PC-9 (cell line): ENCODE data around the gene RHBDD3. TPM values are rescaled to one million over a fixed set of nuclear protein-coding genes. Genes with fewer than 3 reads are reported as not detected.

Experiments
- Bru-seq: library from RNA; stranded (reverse); fragments of 400-500 nt; gene quantifications from one replicate; lab custom pipeline; 2021; lab: Mats Ljungman, UMichigan
- BruChase-seq, 2 experiments: library from RNA; stranded (reverse); fragments of 400-500 nt; gene quantifications; one replicate each; lab custom pipeline; 2021; lab: Mats Ljungman, UMichigan
- BruUV-seq: library from RNA; stranded (reverse); fragments of 400-500 nt; replicated peaks from 2 replicates; lab custom pipeline; 2021; lab: Mats Ljungman, UMichigan
- CTCF ChIA-PET: fragments of 300-600 bp; sonication (Branson Sonifier 250); formaldehyde crosslinking; loops from one replicate; lab custom pipeline; 2022; ENCODE audit warnings: antibody characterized with exemption; lab: Charles Lee
- POLR2A ChIA-PET: fragments of 300-600 bp; sonication (Branson Sonifier 250); formaldehyde crosslinking; loops from one replicate; lab custom pipeline; 2022; ENCODE audit warnings: antibody characterized with exemption; ENCODE audit not compliant: unreplicated experiment; lab: Charles Lee
- DNase-seq, 2 experiments: peaks; one replicate each; pipeline versions ENCODE4 v3.0.0 to v3.0.0-alpha.2; 2015 to 2022; ENCODE audit warnings: mixed read lengths in 1 of 2
- H2AFZ ChIP-seq: fragments of 200-600 bp; sonication (generic); 2 replicates; pipeline ENCODE4 v1.8.1; 2017; ENCODE audit warnings: antibody characterized with exemption
- H3F3A ChIP-seq: fragments of 200-600 bp; sonication (generic); 2 replicates; pipeline ENCODE4 v1.8.1; 2017; ENCODE audit warnings: antibody characterized with exemption, mild to moderate bottlenecking, low read depth; ENCODE audit not compliant: insufficient read depth
- H3K27ac ChIP-seq: fragments of 200-600 bp; sonication (generic); 2 replicates; pipeline ENCODE4 v1.6.1; 2016; ENCODE audit warnings: mixed run types
- H3K27me3 ChIP-seq: fragments of 200-600 bp; sonication (generic); 2 replicates; pipeline ENCODE4 v1.6.1; 2016; ENCODE audit warnings: low read depth, mixed run types; ENCODE audit not compliant: insufficient read depth
- H3K36me3 ChIP-seq: fragments of 200-600 bp; sonication (generic); 2 replicates; pipeline ENCODE4 v1.6.1; 2016; ENCODE audit warnings: low read depth, mixed run types
- H3K4me1 ChIP-seq: fragments of 200-600 bp; sonication (generic); replicated peaks from 2 replicates; pipeline ENCODE4 v1.6.1; 2016; ENCODE audit warnings: mixed run types; ENCODE audit not compliant: insufficient read depth
- H3K4me2 ChIP-seq: fragments of 200-600 bp; sonication (generic); 2 replicates; pipeline ENCODE4 v1.6.1; 2017; ENCODE audit warnings: mixed run types
- H3K4me3 ChIP-seq: fragments of 200-600 bp; sonication (generic); 2 replicates; pipeline ENCODE4 v1.6.1; 2016; ENCODE audit warnings: mixed run types
- H3K79me2 ChIP-seq: fragments of 200-600 bp; sonication (generic); 2 replicates; pipeline ENCODE4 v1.6.1; 2017; ENCODE audit warnings: low read depth, mixed run types
- H3K9me2 ChIP-seq: fragments of 200-600 bp; sonication (generic); 2 replicates; pipeline ENCODE4 v1.8.1; 2017; ENCODE audit warnings: mild to moderate bottlenecking; ENCODE audit not compliant: insufficient read depth
- H3K9me3 ChIP-seq: fragments of 200-600 bp; sonication (generic); 2 replicates; pipeline ENCODE4 v1.8.1; 2016; ENCODE audit warnings: low read depth; ENCODE audit not compliant: insufficient read depth
- H4K20me1 ChIP-seq: fragments of 200-600 bp; sonication (generic); 2 replicates; pipeline ENCODE4 v1.8.1; 2017; ENCODE audit not compliant: insufficient read depth
- CTCF ChIP-seq: fragments of 200-600 bp; sonication (generic); conservative IDR thresholded peaks from 2 replicates; pipeline ENCODE4 v1.6.1; 2017; ENCODE audit warnings: mixed run types, antibody characterized with exemption, mild to moderate bottlenecking, moderate library complexity
- EZH2 ChIP-seq: fragments of 200-600 bp; sonication (generic); IDR thresholded peaks from 2 replicates; pipeline ENCODE4 v1.8.0; 2017; ENCODE audit warnings: antibody characterized with exemption, low read depth
- intact Hi-C: fragments of 100-400 bp; cut with micrococcal nuclease; formaldehyde crosslinking; loops from one replicate; pipeline ENCODE4 v1.10.0; 2022; ENCODE audit not compliant: unreplicated experiment
- long read RNA-seq: library from polyadenylated mRNA; stranded (forward); transcript quantifications from one replicate; pipeline ENCODE4 v2.0.0, GENCODE V29; 2022
- total RNA-seq: library from RNA; stranded (reverse); gene quantifications from 2 replicates; pipeline ENCODE4 v1.2.3, GENCODE V29; 2021

RHBDD3 gene
- total RNA-seq (17.6 and 21.9 TPM in 2 replicates), Bru-seq, nascent RNA (percentile 65 among the genes with signal in this experiment), BruChase-seq, experiment 1, labeled RNA remaining after a 2-hour chase (percentile 67 among the genes with signal in this experiment), BruChase-seq, experiment 2, labeled RNA remaining after a 6-hour chase (percentile 74 among the genes with signal in this experiment)
- long read RNA-seq, transcript RHBDD3-201 (7 exons, 1,794 nt), result major isoform, 10 of 28 reads
- long read RNA-seq, partial matches to known transcripts, result 2 of 28 reads
- long read RNA-seq, other reads (novel, unspliced or antisense), result 15 of 28 reads

- no TSS peak for BruUV-seq
- H3K4me2 ChIP-seq, result peak within 1 kb of the TSS; percentile 99
- no peaks in the 10 kb centered on the region for H3K27me3 ChIP-seq
- DNase-seq, result peak; percentile 84 to 90
- H3K27ac ChIP-seq, result peak within 1 kb of the TSS; percentile 94
- H3K9me3 ChIP-seq, result no peaks in the 10 kb centered on the region
- peaks cover 69% of the 10 kb centered on the region for H3K79me2 ChIP-seq
- H3F3A ChIP-seq, result peaks cover 23% of the 10 kb centered on the region
- H4K20me1 ChIP-seq, result peaks cover 42% of the 10 kb centered on the region
- H3K9me2 ChIP-seq, result no peaks in the 10 kb centered on the region
- H3K4me3 ChIP-seq, result peak within 1 kb of the TSS; percentile 88
- H3K36me3 ChIP-seq, result peaks cover 41% of the 10 kb centered on the region
- ChIA-PET CTCF (interaction anchor here (0.6 kb wide), 1 partner anchor 35 kb away, joined by 6 read pairs; no protein-coding TSS in a partner anchor), POLR2A (interaction anchor here (0.6 to 0.7 kb wide), 2 partner anchors 366 to 440 kb away, joined by 3 to 4 read pairs; no protein-coding TSS in a partner anchor)
- TF ChIP-seq EZH2 (no peak), CTCF (no peak)
- intact Hi-C loops, result no loop called here
- H3K4me1 ChIP-seq, result peaks cover 32% of the 10 kb centered on the region
- H2AFZ ChIP-seq, result peak within 1 kb of the TSS; percentile 82
Measured at GRCh38 chr22:29267858-29268510, at the start of gene RHBDD3, which contains the start of gene EWSR1. Gene RHBDD3, minus strand, starts transcription at chr22:29267981. Its CDS starts 2,355 bp downstream, at chr22:29265626. Gene EWSR1, plus strand, starts transcription at chr22:29268268. Its CDS starts 69 bp downstream, at chr22:29268337.

DNA sequence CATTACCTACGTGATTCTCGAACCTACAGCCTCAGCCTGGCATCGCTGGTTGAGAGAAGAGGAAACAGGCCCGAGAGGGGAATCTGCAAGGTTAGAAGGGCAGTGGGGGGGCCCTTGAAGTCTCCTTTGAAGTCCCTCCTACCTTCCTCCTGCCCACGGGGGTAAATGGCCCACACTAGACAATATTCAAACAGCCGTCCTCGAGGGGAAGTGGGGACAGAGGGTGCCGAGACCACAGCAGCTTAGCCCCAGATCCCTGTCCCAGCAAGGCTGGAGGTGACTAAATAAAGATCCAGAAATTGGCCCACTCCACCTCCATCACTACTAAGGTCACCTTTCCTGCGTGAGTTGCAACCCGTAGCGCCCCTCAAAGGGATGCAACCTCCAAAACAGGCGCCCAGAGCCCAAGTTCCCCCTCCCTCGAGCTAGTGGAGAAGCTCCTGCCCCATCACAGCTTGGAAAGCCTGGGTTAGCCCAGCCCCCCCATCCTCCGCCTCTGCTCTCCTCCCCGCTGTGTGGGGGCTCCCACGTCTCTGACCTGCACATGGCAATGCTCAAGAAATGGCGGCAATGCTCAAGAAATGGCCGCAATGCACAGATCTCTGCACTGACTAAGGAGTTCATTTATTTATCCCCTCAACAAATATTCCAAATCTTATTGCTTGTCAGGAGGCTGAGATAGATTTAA is 48.5 kb upstream of the RHBDD3 start:
- BruUV-seq, result no TSS peak
- Histone ChIP-seq H3K27me3 (no peaks in the 10 kb centered on the region), H3K4me1 (peaks cover 3% of the 10 kb centered on the region), H3K79me2 (no peaks in the 10 kb centered on the region), H4K20me1 (no peaks in the 10 kb centered on the region), H3F3A (peaks cover 8% of the 10 kb centered on the region; the same call in 1 of the 2 replicates), H3K4me2 (no peak overlapping the region), H3K4me3 (no peak overlapping the region), H2AFZ (no peak overlapping the region), H3K27ac (no peak overlapping the region), H3K9me2 (no peaks in the 10 kb centered on the region), H3K36me3 (no peaks in the 10 kb centered on the region), H3K9me3 (no peaks in the 10 kb centered on the region)
- intact Hi-C loops, result no loop called here
- DNase-seq, result no peak
- TF ChIP-seq CTCF (no peak), EZH2 (no peak)
- ChIA-PET POLR2A (no interaction called here), CTCF (no interaction called here)
